ENCODE results near the gene TRIO. TPM values are rescaled to one million over a fixed set of nuclear protein-coding genes. Genes with fewer than 3 reads are reported as not detected.

TRIO gene
- total and polyA plus RNA-seq, 2 experiments from 2014 or later = 18.5 to 78.2 TPM

DNA sequence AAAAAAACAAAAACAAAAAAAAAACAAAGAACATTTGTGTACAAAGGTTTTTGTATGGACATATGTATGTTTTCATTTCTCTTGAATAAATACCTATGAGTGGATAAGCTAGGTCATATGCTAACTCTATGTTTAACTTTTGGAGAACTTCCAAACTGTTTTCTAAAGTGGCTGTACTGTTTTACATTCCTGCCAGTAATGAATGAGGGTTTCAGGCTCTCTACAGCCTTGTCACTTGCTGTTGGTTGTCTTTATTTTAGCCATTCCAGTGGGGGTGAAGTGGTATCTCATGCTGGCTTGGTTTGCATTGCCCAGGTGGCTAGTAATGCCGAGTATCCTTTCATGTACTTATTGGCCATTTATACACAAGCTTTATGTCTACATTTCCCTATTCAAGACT lies 9.1 kb upstream of the TRIO start:
- 89% methylated on average over 1 of the region's 1 CpG for WGBS (ENCODE audit: low lambda C conversion rate, missing lambda C conversion rate)
- Histone ChIP-seq H3K4me3 (no peak overlapping the region), H3K4me1 (ENCODE audit: insufficient read depth) (no peaks in the 10 kb centered on the region), H3K27me3 (peaks cover 7% of the 10 kb centered on the region), H3K9me2 (replicated peaks; ENCODE audit: insufficient read depth) (no peaks in the 10 kb centered on the region), H2AFZ (no peak overlapping the region), H3K79me2 (no peaks in the 10 kb centered on the region), H4K20me1 (ENCODE audit: insufficient read depth, poor library complexity, severe bottlenecking) (no peaks in the 10 kb centered on the region), H3K36me3 (replicated peaks; ENCODE audit: insufficient read depth, low read depth) (no peaks in the 10 kb centered on the region), H3K27ac (no peak overlapping the region), H3K9me3 (ENCODE audit: low read depth) (no peaks in the 10 kb centered on the region), H3K4me2 (no peak overlapping the region)
- DNase-seq (ENCODE audit: low spot score) = no peak
- TF ChIP-seq EZH2 (IDR thresholded peaks at IDR 0.05; ENCODE audit: borderline replicate concordance) (no peak), EZH2phosphoT487 (IDR thresholded peaks at IDR 0.05; ENCODE audit: low read depth, severe bottlenecking, unreplicated experiment) (no peak)
- TF ChIP-seq, protein P1, sequence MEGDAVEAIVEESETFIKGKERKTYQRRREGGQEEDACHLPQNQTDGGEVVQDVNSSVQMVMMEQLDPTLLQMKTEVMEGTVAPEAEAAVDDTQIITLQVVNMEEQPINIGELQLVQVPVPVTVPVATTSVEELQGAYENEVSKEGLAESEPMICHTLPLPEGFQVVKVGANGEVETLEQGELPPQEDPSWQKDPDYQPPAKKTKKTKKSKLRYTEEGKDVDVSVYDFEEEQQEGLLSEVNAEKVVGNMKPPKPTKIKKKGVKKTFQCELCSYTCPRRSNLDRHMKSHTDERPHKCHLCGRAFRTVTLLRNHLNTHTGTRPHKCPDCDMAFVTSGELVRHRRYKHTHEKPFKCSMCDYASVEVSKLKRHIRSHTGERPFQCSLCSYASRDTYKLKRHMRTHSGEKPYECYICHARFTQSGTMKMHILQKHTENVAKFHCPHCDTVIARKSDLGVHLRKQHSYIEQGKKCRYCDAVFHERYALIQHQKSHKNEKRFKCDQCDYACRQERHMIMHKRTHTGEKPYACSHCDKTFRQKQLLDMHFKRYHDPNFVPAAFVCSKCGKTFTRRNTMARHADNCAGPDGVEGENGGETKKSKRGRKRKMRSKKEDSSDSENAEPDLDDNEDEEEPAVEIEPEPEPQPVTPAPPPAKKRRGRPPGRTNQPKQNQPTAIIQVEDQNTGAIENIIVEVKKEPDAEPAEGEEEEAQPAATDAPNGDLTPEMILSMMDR (IDR thresholded peaks at IDR 0.05; ENCODE audit: poor library complexity) = no peak

DNA sequence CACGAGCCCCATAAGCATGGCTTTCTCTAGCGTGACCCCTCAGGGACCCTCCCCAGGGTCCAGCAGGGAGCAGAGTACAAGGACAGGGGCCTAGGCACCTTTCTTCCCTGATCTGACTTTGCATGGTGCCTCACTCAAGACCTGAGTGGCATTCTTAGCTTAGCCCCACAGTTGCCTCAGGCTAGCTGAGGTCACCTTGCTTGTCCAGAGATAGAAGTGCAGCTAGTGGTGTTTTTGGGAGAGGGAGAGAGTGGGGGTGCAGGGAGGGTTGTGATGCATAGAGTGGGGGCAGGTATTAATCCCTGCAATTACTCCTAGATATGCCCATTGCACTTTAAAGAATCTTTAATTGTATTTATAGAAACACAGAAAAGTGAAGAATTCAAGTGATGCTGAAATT lies 8.4 kb upstream of the TRIO start:
- Histone ChIP-seq H3K4me3 (no peak overlapping the region), H3K9me2 (replicated peaks; ENCODE audit: insufficient read depth) (no peaks in the 10 kb centered on the region), H4K20me1 (ENCODE audit: insufficient read depth, poor library complexity, severe bottlenecking) (no peaks in the 10 kb centered on the region), H3K4me1 (ENCODE audit: insufficient read depth) (no peaks in the 10 kb centered on the region), H3K4me2 (no peak overlapping the region), H3K27ac (no peak overlapping the region), H3K27me3 (peaks cover 7% of the 10 kb centered on the region), H3K9me3 (ENCODE audit: low read depth) (no peaks in the 10 kb centered on the region), H3K36me3 (replicated peaks; ENCODE audit: insufficient read depth, low read depth) (no peaks in the 10 kb centered on the region), H2AFZ (no peak overlapping the region), H3K79me2 (no peaks in the 10 kb centered on the region)
- no peak for TF ChIP-seq EZH2phosphoT487 (IDR thresholded peaks at IDR 0.05; ENCODE audit: low read depth, severe bottlenecking, unreplicated experiment)
- no peak for DNase-seq (ENCODE audit: low spot score)
- WGBS (ENCODE audit: low lambda C conversion rate, missing lambda C conversion rate) = 86% methylated on average over 2 of the region's 2 CpGs

DNA sequence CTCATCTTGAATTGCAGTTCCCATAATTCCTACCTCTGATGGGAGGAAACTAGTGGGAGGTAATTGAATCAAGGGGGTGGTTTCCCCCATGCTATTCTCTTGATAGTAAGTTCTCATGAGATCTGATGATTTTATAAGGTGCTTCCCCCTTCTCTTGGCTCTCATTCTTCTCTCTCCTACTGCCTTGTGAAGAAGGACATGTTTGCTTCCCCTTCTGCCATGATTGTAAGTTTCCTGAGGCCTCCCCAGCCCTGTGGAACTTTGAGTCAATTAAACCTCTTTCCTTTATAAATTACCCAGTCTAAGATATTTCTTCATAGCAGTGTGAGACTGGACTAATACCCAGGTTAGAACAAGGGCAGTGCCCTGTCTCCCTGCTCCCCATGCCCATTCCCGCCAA lies 7.5 kb upstream of the TRIO start:
- no peaks in the 10 kb centered on the region for H3K36me3 ChIP-seq (replicated peaks; ENCODE audit: insufficient read depth, low read depth)
- no peaks in the 10 kb centered on the region for H3K4me1 ChIP-seq (ENCODE audit: insufficient read depth)
- WGBS (ENCODE audit: low lambda C conversion rate, missing lambda C conversion rate) = 100% methylated on average over 1 of the region's 1 CpG
- TF ChIP-seq EZH2phosphoT487 (IDR thresholded peaks at IDR 0.05; ENCODE audit: low read depth, severe bottlenecking, unreplicated experiment) (no peak), EZH2 (IDR thresholded peaks at IDR 0.05; ENCODE audit: borderline replicate concordance) (no peak)
- TF ChIP-seq, protein P1 (IDR thresholded peaks at IDR 0.05; ENCODE audit: poor library complexity) = no peak
- no peaks in the 10 kb centered on the region for H3K79me2 ChIP-seq
- no peaks in the 10 kb centered on the region for H4K20me1 ChIP-seq (ENCODE audit: insufficient read depth, poor library complexity, severe bottlenecking)
- H3K27me3 ChIP-seq = peaks cover 7% of the 10 kb centered on the region
- H3K9me2 ChIP-seq (replicated peaks; ENCODE audit: insufficient read depth) = no peaks in the 10 kb centered on the region
- no peak overlapping the region for H2AFZ ChIP-seq
- H3K27ac ChIP-seq = no peak overlapping the region
- no peak overlapping the region for H3K4me3 ChIP-seq
- H3K4me2 ChIP-seq = no peak overlapping the region
- H3K9me3 ChIP-seq (ENCODE audit: low read depth) = no peaks in the 10 kb centered on the region
- no peak for DNase-seq (ENCODE audit: low spot score)

DNA sequence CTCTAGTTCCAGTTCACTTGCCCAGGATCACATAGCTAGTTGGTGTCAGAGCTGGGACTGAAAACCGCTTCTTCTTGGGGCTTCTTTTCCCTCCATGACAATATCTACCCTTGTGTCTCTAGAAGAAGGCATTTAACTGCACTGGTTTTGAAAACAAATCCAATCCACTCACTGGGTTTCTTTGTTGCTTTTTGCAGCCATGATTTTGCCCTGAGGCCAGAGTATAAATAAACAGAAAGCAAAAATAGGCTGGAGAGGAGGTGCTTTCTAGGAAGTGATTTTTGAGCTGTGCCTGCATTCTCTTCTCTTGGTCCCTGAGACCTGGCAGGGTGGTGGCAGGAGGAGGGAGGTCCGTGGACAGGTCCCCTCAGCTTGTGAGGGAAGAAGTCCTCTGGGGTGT lies 6.9 kb upstream of the TRIO start:
- DNase-seq (ENCODE audit: low spot score) = no peak
- Histone ChIP-seq H3K9me3 (ENCODE audit: low read depth) (no peaks in the 10 kb centered on the region), H2AFZ (no peak overlapping the region), H3K27ac (no peak overlapping the region), H3K27me3 (peaks cover 7% of the 10 kb centered on the region), H4K20me1 (ENCODE audit: insufficient read depth, poor library complexity, severe bottlenecking) (no peaks in the 10 kb centered on the region), H3K9me2 (replicated peaks; ENCODE audit: insufficient read depth) (no peaks in the 10 kb centered on the region), H3K4me1 (ENCODE audit: insufficient read depth) (no peaks in the 10 kb centered on the region), H3K36me3 (replicated peaks; ENCODE audit: insufficient read depth, low read depth) (no peaks in the 10 kb centered on the region), H3K4me2 (no peak overlapping the region), H3K79me2 (no peaks in the 10 kb centered on the region), H3K4me3 (no peak overlapping the region)
- WGBS (ENCODE audit: low lambda C conversion rate, missing lambda C conversion rate) = 79% methylated on average over 2 of the region's 2 CpGs
- TF ChIP-seq EZH2 (IDR thresholded peaks at IDR 0.05; ENCODE audit: borderline replicate concordance) (no peak), EZH2phosphoT487 (IDR thresholded peaks at IDR 0.05; ENCODE audit: low read depth, severe bottlenecking, unreplicated experiment) (no peak)
- TF ChIP-seq, protein P1 (IDR thresholded peaks at IDR 0.05; ENCODE audit: poor library complexity) = no peak
